GM21723 (cell line): Measurements from ENCODE around the gene DMBX1.
A peak's percentile ranks its signal among the peaks of the same experiment; 100 is the strongest.

ENCODE experiments used
- ATAC-seq: cut with Tn5 transposase; IDR thresholded peaks from one replicate; pipeline ENCODE4 v1.9.1; 2021; ENCODE audit warnings: mild to moderate bottlenecking, moderate library complexity; ENCODE audit not compliant: unreplicated experiment

The DMBX1 gene

GRCh38 chr1:46458846-46459245, 30.8 kb upstream of the DMBX1 start:
- no peak for ATAC-seq

- no peak for ATAC-seq
Observed at GRCh38 chr1:46459315-46459714, 30.3 kb upstream of the DMBX1 start.

- ATAC-seq: no peak
Observed at GRCh38 chr1:46461017-46461808, 28.4 kb upstream of the DMBX1 start.

GRCh38 chr1:46461809-46462448, 27.7 kb upstream of the DMBX1 start:
- no peak for ATAC-seq

GRCh38 chr1:46464013-46464548, 25.6 kb upstream of the DMBX1 start:
- ATAC-seq: no peak

- no peak for ATAC-seq
Observed at GRCh38 chr1:46464915-46465314, 24.7 kb upstream of the DMBX1 start.

GRCh38 chr1:46465981-46466476, 23.6 kb upstream of the DMBX1 start:
- ATAC-seq: no peak

- ATAC-seq: no peak
Observed at GRCh38 chr1:46466477-46467182, 23.0 kb upstream of the DMBX1 start.

GRCh38 chr1:46467183-46467504, 22.5 kb upstream of the DMBX1 start:
- ATAC-seq: no peak

- ATAC-seq: no peak
Observed at GRCh38 chr1:46469881-46470280, 19.8 kb upstream of the DMBX1 start.

GRCh38 chr1:46471848-46472492, 17.7 kb upstream of the DMBX1 start:
- no peak for ATAC-seq

GRCh38 chr1:46472498-46473181, 17.0 kb upstream of the DMBX1 start:
- no peak for ATAC-seq

- no peak for ATAC-seq
Observed at GRCh38 chr1:46473991-46474390, 15.6 kb upstream of the DMBX1 start.

GRCh38 chr1:46474570-46474969, 15.1 kb upstream of the DMBX1 start:
- ATAC-seq: no peak

GRCh38 chr1:46476673-46477072, 13.0 kb upstream of the DMBX1 start:
- no peak for ATAC-seq

- peak; percentile 63 for ATAC-seq
Observed at GRCh38 chr1:46477153-46477929, 12.3 kb upstream of the DMBX1 start.

- ATAC-seq: no peak
Observed at GRCh38 chr1:46478721-46479485, 10.7 kb upstream of the DMBX1 start.

GRCh38 chr1:46479744-46480350, 9.8 kb upstream of the DMBX1 start:
- no peak for ATAC-seq
